ENCODE measurements around the gene IL23A. TPM values are rescaled to one million over a fixed set of nuclear protein-coding genes. Genes with fewer than 3 reads are reported as not detected.

The IL23A gene
- total RNA-seq, 1 donor = not detected

- H3K4me3 ChIP-seq (ENCODE audit: low read depth, low read length) = no peak within 1 kb of the TSS
- TF ChIP-seq CTCF (IDR thresholded peaks at IDR 0.05; ENCODE audit: insufficient read depth, low read depth, low read length) = no peak
- DNase-seq (ENCODE audit: low read depth) = no peak
Measured at GRCh38 chr12:56362130-56363059, 23.7 kb downstream of the IL23A start, which contains the start of gene APOF. Gene APOF, minus strand, starts transcription at chr12:56362857. Its CDS starts 112 bp downstream, at chr12:56362745.

- TF ChIP-seq CTCF (IDR thresholded peaks at IDR 0.05; ENCODE audit: insufficient read depth, low read depth, low read length) = no peak
- no peak overlapping the region for H3K4me3 ChIP-seq (ENCODE audit: low read depth, low read length)
- no peak for DNase-seq (ENCODE audit: low read depth)
Measured at GRCh38 chr12:56366948-56367347, 28.3 kb downstream of the IL23A start.

GRCh38 chr12:56373515-56373914, 34.8 kb downstream of the IL23A start:
- no peak overlapping the region for H3K4me3 ChIP-seq (ENCODE audit: low read depth, low read length)
- DNase-seq (ENCODE audit: low read depth) = no peak
- TF ChIP-seq CTCF (IDR thresholded peaks at IDR 0.05; ENCODE audit: insufficient read depth, low read depth, low read length) = no peak

GRCh38 chr12:56374726-56375597, 36.3 kb downstream of the IL23A start:
- DNase-seq (ENCODE audit: low read depth) = peak; percentile 7
- no peak for TF ChIP-seq CTCF (IDR thresholded peaks at IDR 0.05; ENCODE audit: insufficient read depth, low read depth, low read length)
- H3K4me3 ChIP-seq (ENCODE audit: low read depth, low read length) = no peak overlapping the region

GRCh38 chr12:56375598-56376434, 37.1 kb downstream of the IL23A start:
- TF ChIP-seq CTCF (IDR thresholded peaks at IDR 0.05; ENCODE audit: insufficient read depth, low read depth, low read length) = no peak
- DNase-seq (ENCODE audit: low read depth) = no peak
- no peak overlapping the region for H3K4me3 ChIP-seq (ENCODE audit: low read depth, low read length)
